Ovary (tissue), 9 donors: ENCODE data around the gene IL21. TPM values are rescaled to one million over a fixed set of nuclear protein-coding genes. Genes with fewer than 3 reads are reported as not detected.

Source experiments
- DNase-seq, 5 donors: peaks; one replicate each; pipeline ENCODE4 v3.0.0-alpha.2; 2019 to 2020
- H3K27ac ChIP-seq, 2 donors: fragments of 200-600 bp; one replicate each; pipeline versions ENCODE4 v1.5.1 to v1.8.0; 2019 to 2022
- H3K27me3 ChIP-seq: fragments of 200-600 bp; one replicate; pipeline ENCODE4 v1.8.0; 2022
- H3K36me3 ChIP-seq: fragments of 200-600 bp; sonication (generic); one replicate; pipeline ENCODE4 v1.5.1; 2019
- H3K4me1 ChIP-seq: one replicate; pipeline ENCODE4 v1.8.1; 2013; ENCODE audit warnings: mild to moderate bottlenecking, moderate library complexity; ENCODE audit not compliant: insufficient read depth
- H3K4me3 ChIP-seq: fragments of 200-600 bp; sonication (generic); one replicate; pipeline ENCODE4 v1.5.1; 2017
- H3K9me3 ChIP-seq, 2 donors: fragments of 200-600 bp in 1 of 2; sonication (generic) in 1 of 2; one replicate each; pipeline versions ENCODE4 v1.5.1 to v1.8.1; 2013 to 2019; ENCODE audit warnings: mild to moderate bottlenecking in 1 of 2, moderate library complexity in 1 of 2
- EP300 ChIP-seq: sonication (generic); formaldehyde crosslinking; IDR thresholded peaks from one replicate; pipeline ENCODE4 v1.6.1; 2017; ENCODE audit warnings: antibody characterized with exemption
- POLR2A ChIP-seq: fragments of 450-650 bp; IDR thresholded peaks from one replicate; pipeline ENCODE4 v1.6.1; 2017; ENCODE audit warnings: antibody characterized with exemption, mild to moderate bottlenecking, moderate library complexity
- WGBS, 3 donors: extraction: QIAGEN DNeasy Blood & Tissue Kit in 1 of 3; methylation state at CpG; one replicate each; pipeline versions ENCODE4 v1.1.5 to v1.1.7; 2013 to 2017; 5-methylcytosine and 5-hydroxymethylcytosine counted together
- intact Hi-C, 4 donors: fragments of 100-400 bp; cut with DNase I; formaldehyde crosslinking; loops; one replicate each; pipeline versions ENCODE4 v1.11.0 to v1.15.1; 2022 to 2023
- polyA plus RNA-seq, 2 donors: library from polyadenylated mRNA; stranded (reverse); fragments of 200-250 nt in 1 of 2; fragments of 350-450 nt in 1 of 2; fragmentation: Illumina TruSeq in 1 of 2; extraction: RNeasy Lipid Tissue Mini Kit (QIAGEN cat#74804) in 1 of 2; gene quantifications; one replicate each; pipeline ENCODE4 v1.2.3, GENCODE V29; 2013 to 2014
- total RNA-seq, 7 donors: library from RNA; depleted of rRNA in 2 of 7; stranded (reverse); fragments of >200 nt in 2 of 7; fragmentation: NEBNext Ultra II Directional in 3 of 7; extraction: Animal tissue kit (Norgen Biotek cat#: 25700) in 3 of 7; gene quantifications; one replicate each; pipeline versions ENCODE4 v1.1.0 to v1.2.4, GENCODE V29; 2016 to 2023
- TF ChIP-seq, protein P1 (sequence below), 3 donors: fragments of 450-650 bp in 2 of 3; fragments of 200-600 bp in 1 of 3; IDR thresholded peaks; one replicate each; pipeline versions ENCODE4 v1.5.1 to v1.8.0; 2016 to 2022; ENCODE audit warnings: antibody characterized with exemption in 3 of 3, mild to moderate bottlenecking in 1 of 3
- donor health status: DM: no; HTN: no; CAD: no; lungs with moderate emphysema.
- donor health status: DM: no; HTN: no; CAD: no.
- donor health status: Bipolar disorder and iron deficiency.
- donor health status: DM: yes; HTN: yes; CAD: no.
- donor health status: DM: no; HTN: no; CAD: no.
- donor health status: DM: yes; HTN: yes; CAD: no.

IL21 gene
- total and polyA plus RNA-seq, 9 donors: 0.31 TPM; not detected in 8

DNA sequence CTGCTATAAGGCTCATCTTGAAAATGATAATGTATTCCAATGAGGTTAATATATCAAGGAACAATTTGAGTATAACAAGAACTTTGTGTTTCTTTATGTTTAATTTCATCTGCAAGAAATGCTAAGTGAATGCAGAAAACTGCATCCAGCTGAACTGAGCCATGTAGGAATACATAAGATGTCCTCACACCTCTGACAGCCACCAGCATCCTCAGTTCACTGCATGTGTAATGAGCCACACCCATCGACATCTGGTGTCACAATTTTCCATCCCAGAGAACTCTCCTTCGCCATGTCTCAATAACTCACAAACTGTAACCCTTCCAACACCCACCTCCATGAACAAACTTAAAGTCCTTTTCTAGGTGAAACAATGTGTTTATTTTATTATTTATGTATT, 3.3 kb upstream of the IL21 start:
- Histone ChIP-seq H3K4me3 (no peak overlapping the region), H3K4me1 (no peaks in the 10 kb centered on the region), H3K27me3 (no peaks in the 10 kb centered on the region), H3K36me3 (no peaks in the 10 kb centered on the region), H3K27ac (no peak overlapping the region), H3K9me3 (no peaks in the 10 kb centered on the region)
- no peak for TF ChIP-seq EP300
- TF ChIP-seq, protein P1, sequence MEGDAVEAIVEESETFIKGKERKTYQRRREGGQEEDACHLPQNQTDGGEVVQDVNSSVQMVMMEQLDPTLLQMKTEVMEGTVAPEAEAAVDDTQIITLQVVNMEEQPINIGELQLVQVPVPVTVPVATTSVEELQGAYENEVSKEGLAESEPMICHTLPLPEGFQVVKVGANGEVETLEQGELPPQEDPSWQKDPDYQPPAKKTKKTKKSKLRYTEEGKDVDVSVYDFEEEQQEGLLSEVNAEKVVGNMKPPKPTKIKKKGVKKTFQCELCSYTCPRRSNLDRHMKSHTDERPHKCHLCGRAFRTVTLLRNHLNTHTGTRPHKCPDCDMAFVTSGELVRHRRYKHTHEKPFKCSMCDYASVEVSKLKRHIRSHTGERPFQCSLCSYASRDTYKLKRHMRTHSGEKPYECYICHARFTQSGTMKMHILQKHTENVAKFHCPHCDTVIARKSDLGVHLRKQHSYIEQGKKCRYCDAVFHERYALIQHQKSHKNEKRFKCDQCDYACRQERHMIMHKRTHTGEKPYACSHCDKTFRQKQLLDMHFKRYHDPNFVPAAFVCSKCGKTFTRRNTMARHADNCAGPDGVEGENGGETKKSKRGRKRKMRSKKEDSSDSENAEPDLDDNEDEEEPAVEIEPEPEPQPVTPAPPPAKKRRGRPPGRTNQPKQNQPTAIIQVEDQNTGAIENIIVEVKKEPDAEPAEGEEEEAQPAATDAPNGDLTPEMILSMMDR (IDR thresholded peaks at IDR 0.05): no peak
- TF ChIP-seq POLR2A: no peak
- no peak for DNase-seq
- intact Hi-C loops: no loop called here
- 45 to 79% (median 65%) methylated on average over 2 of the region's 2 CpGs for WGBS, 3 donors

DNA sequence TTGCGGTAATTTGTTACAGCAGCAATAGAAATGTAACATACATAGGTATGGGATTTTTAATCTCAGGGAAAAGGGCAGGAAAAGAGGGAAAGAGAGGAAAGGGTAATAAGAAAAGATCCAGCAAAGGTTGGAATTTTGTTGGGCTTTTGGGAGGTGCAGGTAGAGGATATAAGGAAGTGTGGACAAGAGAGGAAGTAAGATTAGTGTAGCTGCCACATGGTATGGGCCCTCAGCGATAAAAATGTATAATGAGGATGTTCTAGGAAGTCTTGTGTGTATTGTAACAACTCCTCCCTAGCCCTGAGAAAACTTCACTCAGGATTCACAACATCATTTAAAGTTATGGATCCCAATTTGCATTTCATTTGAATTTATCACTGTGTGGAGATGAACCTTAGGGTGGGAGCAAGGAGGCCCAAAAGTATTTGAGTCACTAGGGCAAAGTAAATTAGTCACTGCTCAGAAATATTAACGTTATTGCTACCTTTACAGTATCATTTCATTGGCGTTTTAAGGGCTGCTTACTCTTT, 2.8 kb upstream of the IL21 start:
- H3K4me1 ChIP-seq: no peaks in the 10 kb centered on the region
- DNase-seq: no peak
- no peak overlapping the region for H3K4me3 ChIP-seq
- no peak overlapping the region for H3K27ac ChIP-seq
- TF ChIP-seq EP300 (no peak), POLR2A (no peak)
- TF ChIP-seq, protein P1 (IDR thresholded peaks at IDR 0.05): no peak
- H3K36me3 ChIP-seq: no peaks in the 10 kb centered on the region
- WGBS, 3 donors: 91 to 93% (median 92%) methylated on average over 4 of the region's 4 CpGs
- H3K9me3 ChIP-seq: no peaks in the 10 kb centered on the region
- intact Hi-C loops: no loop called here
- H3K27me3 ChIP-seq: no peaks in the 10 kb centered on the region

DNA sequence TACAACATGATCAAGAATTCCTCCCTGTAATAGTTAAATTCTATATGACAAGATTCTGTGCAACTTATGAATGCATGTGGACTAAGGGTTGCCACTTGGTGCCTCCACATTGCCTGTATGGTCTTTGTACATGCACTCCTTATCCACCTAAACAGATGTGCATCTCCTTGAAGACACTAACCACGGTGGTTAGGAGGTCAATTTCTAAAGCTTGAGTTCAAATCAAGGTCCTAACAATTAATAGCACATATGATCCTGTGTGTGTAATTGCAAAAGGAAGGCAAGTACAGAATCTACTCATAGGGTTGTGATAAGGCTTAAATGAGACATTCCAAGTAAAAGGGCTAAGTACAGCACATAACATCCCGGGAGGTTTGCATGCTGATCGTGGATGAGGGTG, 1.5 kb upstream of the IL21 start:
- H3K27me3 ChIP-seq: no peaks in the 10 kb centered on the region
- intact Hi-C loops: no loop called here
- H3K4me1 ChIP-seq: no peaks in the 10 kb centered on the region
- no peak overlapping the region for H3K27ac ChIP-seq
- DNase-seq: no peak
- H3K9me3 ChIP-seq: no peaks in the 10 kb centered on the region
- WGBS, 3 donors: 71 to 84% (median 77%) methylated on average over 3 of the region's 3 CpGs
- H3K36me3 ChIP-seq: no peaks in the 10 kb centered on the region
- no peak for TF ChIP-seq EP300
- TF ChIP-seq POLR2A: no peak
- TF ChIP-seq, protein P1 (IDR thresholded peaks at IDR 0.05): no peak
- no peak overlapping the region for H3K4me3 ChIP-seq

DNA sequence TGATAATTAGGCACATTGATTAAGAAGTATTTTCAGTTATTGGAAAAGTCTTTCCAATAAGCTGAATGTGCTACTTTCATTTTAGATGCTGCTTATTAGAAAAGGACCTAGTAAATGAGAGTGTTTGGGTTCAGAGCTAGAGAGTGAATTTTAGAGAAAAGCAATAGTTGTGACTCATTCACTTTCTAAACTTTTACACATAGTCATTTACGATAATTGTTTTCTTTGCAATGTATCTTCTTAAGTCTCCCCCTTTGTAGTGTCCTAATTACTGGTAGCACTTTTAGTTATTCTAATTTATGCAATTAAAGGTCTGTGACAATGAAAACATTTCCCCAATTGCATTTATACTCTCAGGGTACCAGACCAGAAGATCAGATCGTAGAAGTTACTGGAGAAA, 1.3 kb downstream of the IL21 start:
- Histone ChIP-seq H3K27ac (no peak overlapping the region), H3K4me3 (no peak overlapping the region), H3K4me1 (no peaks in the 10 kb centered on the region), H3K9me3 (no peaks in the 10 kb centered on the region), H3K27me3 (no peaks in the 10 kb centered on the region), H3K36me3 (no peaks in the 10 kb centered on the region)
- intact Hi-C loops: no loop called here
- DNase-seq: no peak
- WGBS, 3 donors: 85 to 95% (median 94%) methylated on average over 2 of the region's 2 CpGs
- TF ChIP-seq EP300 (no peak), POLR2A (no peak)
- TF ChIP-seq, protein P1 (IDR thresholded peaks at IDR 0.05): no peak
